Measurements from ENCODE around the gene RPS8.

GRCh38 chr1:44730741-44731512 lies 44.4 kb upstream of the RPS8 start, which contains the start of gene RNU5D-1:
- TF ChIP-seq CTCF (IDR thresholded peaks at IDR 0.05), result peak; percentile 59 to 89 (median 83)
- peak; percentile 63 for TF ChIP-seq POLR2A (IDR thresholded peaks at IDR 0.05)
- TF ChIP-seq EP300 (IDR thresholded peaks at IDR 0.05), result no peak
